ENCODE data around the gene ZBTB40.

GRCh38 chr1:22487781-22488180, 36.1 kb downstream of the ZBTB40 start:
- TF ChIP-seq CTCF (IDR thresholded peaks at IDR 0.05) (no peak), EP300 (IDR thresholded peaks at IDR 0.05) (no peak), POLR2AphosphoS5 (IDR thresholded peaks at IDR 0.05) (no peak), POLR2A (IDR thresholded peaks at IDR 0.05) (no peak)
